Fibroblast of skin of right biceps (primary cell): ENCODE measurements around the gene FBXO40.

Experiments
- DNase-seq: peaks from one replicate; pipeline ENCODE4 v3.0.0-alpha.2; 2013

Gene FBXO40

GRCh38 chr3:121621491-121621890 lies 28.3 kb downstream of the FBXO40 start:
- DNase-seq = no peak

- no peak for DNase-seq
Observed at GRCh38 chr3:121624147-121624899, 31.1 kb downstream of the FBXO40 start.

GRCh38 chr3:121626495-121626894 lies 33.3 kb downstream of the FBXO40 start:
- DNase-seq = no peak

GRCh38 chr3:121627211-121627610 lies 34.0 kb downstream of the FBXO40 start:
- DNase-seq = no peak

GRCh38 chr3:121627622-121628021 lies 34.4 kb downstream of the FBXO40 start:
- no peak for DNase-seq

GRCh38 chr3:121629601-121630000 lies 36.4 kb downstream of the FBXO40 start:
- DNase-seq = no peak

- no peak for DNase-seq
Observed at GRCh38 chr3:121630355-121630754, 37.2 kb downstream of the FBXO40 start.

GRCh38 chr3:121637922-121638321 lies 44.7 kb downstream of the FBXO40 start:
- no peak for DNase-seq

- DNase-seq = no peak
Observed at GRCh38 chr3:121641127-121641526, 47.9 kb downstream of the FBXO40 start.

- no peak for DNase-seq
Observed at GRCh38 chr3:121642601-121643314, 49.6 kb downstream of the FBXO40 start.

GRCh38 chr3:121645054-121645453 lies 51.9 kb downstream of the FBXO40 start:
- no peak for DNase-seq

- DNase-seq = no peak
Observed at GRCh38 chr3:121648219-121648958, 55.2 kb downstream of the FBXO40 start.

- no peak for DNase-seq
Observed at GRCh38 chr3:121649645-121650044, 56.5 kb downstream of the FBXO40 start.

GRCh38 chr3:121651684-121652083 lies 58.5 kb downstream of the FBXO40 start:
- peak; percentile 26 for DNase-seq

- no peak for DNase-seq
Observed at GRCh38 chr3:121654493-121655385, 61.6 kb downstream of the FBXO40 start.

- no peak for DNase-seq
Observed at GRCh38 chr3:121658716-121659435, 65.7 kb downstream of the FBXO40 start.

GRCh38 chr3:121659586-121659985 lies 66.4 kb downstream of the FBXO40 start:
- DNase-seq = no peak

GRCh38 chr3:121660356-121661171 lies 67.4 kb downstream of the FBXO40 start, which contains the start of gene HCLS1:
TSS of gene HCLS1 (minus strand) at chr3:121660903. CDS start at chr3:121658347, 2,556 bp downstream.
- peak; percentile 3 for DNase-seq

GRCh38 chr3:121661376-121661775 lies 68.2 kb downstream of the FBXO40 start:
- DNase-seq = no peak

- DNase-seq = no peak
Observed at GRCh38 chr3:121662742-121663141, 69.6 kb downstream of the FBXO40 start.
